ENCODE results near the gene TAF4.

GRCh38 chr20:61927826-61928541 is 137.7 kb downstream of the TAF4 start:
- TF ChIP-seq POLR2AphosphoS5 (IDR thresholded peaks at IDR 0.05) (no peak), CTCF (IDR thresholded peaks at IDR 0.05) (no peak), EP300 (IDR thresholded peaks at IDR 0.05) (no peak)
